Lung microvascular endothelial cell (primary cell): Measurements from ENCODE around the gene WIPI1. TPM values are rescaled to one million over a fixed set of nuclear protein-coding genes. Genes with fewer than 3 reads are reported as not detected.
A peak's percentile ranks its signal among the peaks of the same experiment; 100 is the strongest.
"Not testable (repeated sequence)": the region's sequence is repeated elsewhere in the genome, so short reads cannot be mapped to it uniquely, and the experiment has no call there.

Experiments used
- DNase-seq, 2 donors: peaks; one replicate each; pipeline versions ENCODE4 v3.0.0 to v3.0.0-alpha.2; 2010; ENCODE audit warnings: low read depth in 2 of 2
- total RNA-seq: library from RNA; depleted of rRNA; stranded (reverse); fragments of >200 nt; gene quantifications from 2 replicates; pipeline ENCODE4 v1.2.1, GENCODE V29; 2014

WIPI1 gene, protein sequence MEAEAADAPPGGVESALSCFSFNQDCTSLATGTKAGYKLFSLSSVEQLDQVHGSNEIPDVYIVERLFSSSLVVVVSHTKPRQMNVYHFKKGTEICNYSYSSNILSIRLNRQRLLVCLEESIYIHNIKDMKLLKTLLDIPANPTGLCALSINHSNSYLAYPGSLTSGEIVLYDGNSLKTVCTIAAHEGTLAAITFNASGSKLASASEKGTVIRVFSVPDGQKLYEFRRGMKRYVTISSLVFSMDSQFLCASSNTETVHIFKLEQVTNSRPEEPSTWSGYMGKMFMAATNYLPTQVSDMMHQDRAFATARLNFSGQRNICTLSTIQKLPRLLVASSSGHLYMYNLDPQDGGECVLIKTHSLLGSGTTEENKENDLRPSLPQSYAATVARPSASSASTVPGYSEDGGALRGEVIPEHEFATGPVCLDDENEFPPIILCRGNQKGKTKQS
- 49.5 and 96.8 TPM in 2 replicates for total RNA-seq

DNA sequence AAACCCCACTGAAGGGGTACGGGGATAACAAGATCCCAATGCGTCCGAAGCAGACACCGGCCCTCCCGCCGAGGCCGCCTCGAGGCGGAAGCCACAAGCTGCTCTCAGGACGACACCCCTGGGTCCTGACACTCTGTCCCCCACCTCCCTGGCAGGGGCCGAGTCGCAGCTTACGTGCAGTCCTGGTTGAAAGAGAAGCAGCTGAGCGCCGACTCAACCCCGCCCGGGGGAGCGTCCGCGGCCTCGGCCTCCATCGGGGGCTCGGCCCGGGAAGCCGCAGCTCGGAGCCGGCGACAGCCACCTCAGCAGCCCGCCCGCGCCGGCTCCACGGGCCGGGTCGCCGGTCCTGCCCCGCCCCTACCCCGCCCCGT is at the start of gene WIPI1:
Gene WIPI1, minus strand, starts transcription at position 329 of the 371 bp plus-strand sequence. Its CDS starts 75 bp downstream, at position 254.
- no peak for DNase-seq

DNA sequence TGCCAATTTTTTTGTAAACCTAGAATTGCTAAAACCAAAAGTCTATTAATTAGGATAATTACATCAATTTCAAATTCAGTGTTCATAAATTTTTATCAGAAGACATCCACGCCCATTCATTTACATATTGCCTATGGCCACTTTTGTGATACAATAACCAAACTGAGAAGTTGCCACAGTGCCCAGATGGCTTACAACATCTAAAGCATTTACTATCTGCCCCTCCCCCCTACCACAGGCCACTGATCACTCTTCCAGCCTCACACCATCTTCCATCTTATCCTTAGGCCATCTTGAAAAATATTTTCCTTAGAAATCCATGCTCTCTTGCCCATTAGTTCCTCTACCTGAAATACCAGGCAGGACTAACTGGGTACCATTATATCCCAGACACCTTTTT is 48.7 kb upstream of the WIPI1 start:
- DNase-seq, result no peak

DNA sequence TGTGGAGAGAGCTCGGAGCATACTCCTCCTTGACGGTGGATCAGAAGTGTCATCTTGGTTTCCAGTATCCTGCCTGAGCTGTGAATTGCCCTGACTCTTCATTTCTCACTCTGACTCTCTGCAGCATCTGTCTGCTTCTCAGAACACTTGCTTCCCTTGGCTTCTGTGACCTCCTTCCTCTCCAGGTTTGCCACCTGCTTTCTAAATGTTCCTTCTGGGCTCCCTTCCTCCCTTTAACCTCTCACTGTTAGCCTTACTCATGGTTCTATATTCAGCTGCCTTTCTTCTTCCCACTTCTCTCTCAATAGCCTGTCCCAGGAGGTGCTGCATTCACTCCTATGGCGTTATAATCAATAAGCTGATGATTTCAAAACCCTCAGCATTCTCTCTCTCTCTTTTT is 43.8 kb upstream of the WIPI1 start:
- no peak for DNase-seq

DNA sequence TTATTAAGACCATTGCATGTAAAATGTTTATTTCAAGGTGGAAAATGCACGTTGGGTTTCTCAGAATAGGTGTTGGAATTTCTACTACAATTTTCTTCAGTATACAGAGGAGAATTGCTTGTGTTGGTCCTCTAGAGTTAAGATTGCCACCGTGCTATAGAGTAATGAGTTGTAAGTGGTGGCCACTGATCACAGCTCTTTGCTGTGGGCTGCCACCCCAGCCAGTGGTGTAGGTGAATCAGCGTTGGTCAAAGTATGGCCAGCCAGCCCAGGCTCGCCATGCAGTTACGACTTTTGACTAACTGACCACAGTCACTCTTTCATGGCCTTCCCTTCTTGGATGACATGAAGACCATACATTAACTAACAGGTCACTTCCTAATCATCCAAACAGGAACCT is 42.3 kb upstream of the WIPI1 start:
- no peak for DNase-seq

DNA sequence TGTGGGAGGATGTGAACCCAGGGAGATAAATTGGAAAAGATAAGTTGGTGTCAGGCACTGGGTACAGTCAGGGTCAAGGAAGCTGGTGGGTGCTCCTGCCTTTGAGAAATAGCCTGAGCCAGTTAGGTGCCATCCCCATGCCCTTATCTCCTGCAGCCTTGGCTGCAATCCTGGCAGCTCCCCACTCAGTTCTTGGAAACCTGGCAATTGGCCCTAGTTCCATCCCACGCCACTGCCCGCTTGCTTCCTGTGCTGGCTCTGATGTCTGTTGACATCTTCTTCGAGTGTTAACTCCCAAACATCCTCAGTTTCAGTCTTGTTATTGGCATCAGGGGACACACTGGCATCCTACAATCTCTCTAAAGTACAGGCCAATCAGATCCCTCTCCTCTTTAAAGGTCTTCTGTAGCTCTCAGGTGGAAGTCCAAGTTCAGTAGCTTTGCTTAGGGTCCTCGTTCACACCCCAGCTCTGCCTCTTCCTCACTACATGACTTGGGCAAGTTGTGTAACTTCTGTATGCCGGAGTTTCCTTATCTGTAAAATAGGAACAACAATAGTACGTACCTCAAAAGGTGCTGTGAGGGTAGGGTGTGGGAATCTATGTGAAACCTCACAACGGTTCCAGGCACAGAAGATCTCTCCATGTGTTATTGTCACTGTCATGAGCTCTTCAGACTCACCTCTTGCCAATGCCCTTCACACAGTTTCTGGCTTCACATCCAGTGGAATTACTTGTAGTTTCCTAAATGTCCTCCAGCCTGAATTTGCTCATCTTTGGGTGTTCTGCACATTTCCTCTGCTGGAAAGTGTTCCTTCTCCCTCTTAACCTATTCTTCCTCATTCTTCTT is 41.4 kb upstream of the WIPI1 start:
- DNase-seq, result peak; percentile 14 to 54

DNA sequence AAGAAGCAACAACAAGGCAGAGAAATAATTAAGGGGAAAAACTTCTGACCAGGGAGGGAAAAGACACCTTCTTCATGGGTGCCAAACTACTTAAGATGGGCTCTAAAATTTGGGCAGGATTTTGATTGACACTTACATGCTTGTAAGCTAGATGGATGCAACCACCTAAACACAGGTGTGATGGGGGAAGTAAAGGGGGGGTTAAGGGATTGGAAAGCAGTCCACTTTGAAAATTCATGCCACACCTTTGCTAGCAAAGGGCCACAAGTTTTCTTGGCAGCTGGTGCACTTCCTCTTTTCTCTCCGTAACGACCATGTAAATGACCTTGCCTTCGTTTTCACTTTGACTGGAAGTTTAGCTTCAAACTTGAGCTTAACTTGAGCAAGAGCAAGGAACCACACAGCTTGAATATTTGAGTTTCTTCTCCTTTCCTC is 40.6 kb upstream of the WIPI1 start:
- no peak for DNase-seq

DNA sequence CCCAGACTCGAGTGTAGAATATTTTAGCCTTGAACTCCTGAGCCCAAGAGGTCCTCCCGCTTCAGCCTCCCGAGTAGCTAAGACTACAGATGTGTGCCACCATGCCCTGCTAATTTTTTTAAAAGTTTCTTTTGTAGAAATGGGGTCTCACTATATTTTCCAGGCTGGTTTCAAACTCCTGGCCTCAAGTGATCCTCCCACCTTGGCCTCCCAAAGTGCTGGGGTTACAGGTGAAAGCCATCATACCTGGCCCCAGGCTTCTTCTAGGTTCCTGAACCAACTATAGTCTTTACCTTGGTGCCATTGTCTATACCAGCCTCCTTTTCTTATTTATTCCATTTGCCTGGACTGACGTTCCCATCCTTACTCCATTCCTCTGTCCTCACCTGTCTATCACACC is 37.8 kb upstream of the WIPI1 start:
- no peak for DNase-seq

DNA sequence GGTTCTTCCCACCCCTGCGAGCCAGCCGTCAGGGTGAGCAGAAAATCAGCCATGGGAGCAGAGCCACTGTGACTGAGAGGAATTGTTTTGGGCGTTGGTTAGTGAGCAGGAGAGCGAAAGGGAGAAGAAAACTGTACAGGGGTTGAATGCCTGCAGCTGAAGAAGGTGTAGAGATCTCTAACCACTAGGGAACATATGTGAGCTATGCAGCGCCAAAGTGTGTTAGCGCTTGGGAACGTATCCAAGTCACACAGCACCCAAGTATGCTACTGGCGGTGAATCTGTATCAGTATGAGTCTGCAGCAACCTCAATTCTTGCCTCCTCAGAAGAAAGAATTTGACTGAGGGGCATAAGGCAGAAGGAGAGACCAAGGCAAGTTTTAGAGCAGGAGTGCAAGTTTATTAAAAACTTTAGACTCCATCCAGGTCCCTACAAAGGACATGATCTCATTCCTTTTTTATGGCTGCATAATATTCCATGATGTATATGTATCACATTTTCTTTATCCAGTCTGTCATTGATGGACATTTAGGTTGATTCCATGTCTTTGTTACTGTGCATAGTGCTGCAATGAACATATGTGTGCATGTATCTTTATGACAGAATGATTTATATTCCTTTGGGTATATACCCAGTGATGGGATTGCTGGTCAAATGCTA is 35.2 kb upstream of the WIPI1 start:
- not testable (repeated sequence) for DNase-seq

DNA sequence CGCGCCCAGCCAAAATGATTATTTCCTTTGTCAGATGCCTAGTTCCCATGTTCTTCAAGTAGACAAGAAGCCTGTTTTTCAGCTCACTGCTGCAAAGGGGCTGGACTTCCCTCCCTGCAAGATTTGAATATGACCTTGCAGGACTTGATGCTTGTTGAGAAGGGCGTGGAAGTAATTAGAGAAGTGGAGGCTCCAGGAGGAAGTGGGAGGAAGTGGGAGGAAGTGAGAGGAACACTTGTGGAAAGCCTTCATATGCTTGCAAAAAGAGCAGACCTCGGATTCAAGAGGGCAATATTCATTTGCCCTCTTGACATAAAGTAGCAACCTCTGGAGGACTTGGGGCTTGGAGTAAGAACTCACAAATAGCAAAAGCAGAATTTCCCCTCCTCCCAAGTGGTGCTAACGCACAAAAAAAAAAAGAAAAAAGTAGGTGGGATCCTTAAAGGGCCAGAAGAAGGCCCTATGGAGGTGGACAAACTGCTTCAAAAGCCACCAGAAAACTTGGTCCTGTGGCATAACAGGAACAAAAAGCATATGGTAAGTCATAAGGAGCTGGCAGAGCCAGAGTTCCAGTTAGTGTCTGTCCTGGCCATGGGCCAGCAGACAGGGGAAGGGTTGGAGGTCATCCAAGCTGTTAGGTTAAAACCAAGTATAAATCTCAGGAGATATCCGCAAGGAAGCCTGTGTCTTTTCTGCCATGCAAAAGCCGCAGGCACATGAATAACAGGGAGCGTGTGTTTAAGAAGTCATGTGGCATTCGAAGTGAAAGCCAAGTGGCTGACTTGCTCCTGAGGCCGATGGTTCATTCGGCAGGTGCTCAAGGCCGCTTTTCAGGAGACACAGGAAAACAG is 34.3 kb upstream of the WIPI1 start:
- DNase-seq, result peak in 1 of 2 donors; percentile 38

DNA sequence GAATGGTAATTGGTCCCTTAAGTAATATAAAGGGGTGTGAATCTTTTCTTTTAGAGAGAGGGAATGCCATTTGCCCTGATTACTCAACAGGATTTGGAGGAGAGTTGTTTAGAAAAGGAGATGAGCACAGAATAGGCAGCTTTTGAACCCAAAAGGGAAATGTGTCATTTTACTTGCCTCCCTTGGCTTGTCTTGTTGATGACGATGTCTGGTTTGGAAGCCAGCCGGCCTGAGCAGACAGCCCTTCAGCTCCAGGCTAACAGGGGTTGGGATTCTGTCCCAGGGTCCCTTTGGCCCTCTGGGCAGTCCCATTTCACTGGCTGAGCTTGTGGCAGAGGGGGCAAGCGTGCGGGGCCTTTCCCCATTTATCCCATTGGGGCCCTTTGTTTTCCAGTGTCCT is 32.6 kb upstream of the WIPI1 start:
- DNase-seq, result peak in 1 of 2 donors; percentile 31

DNA sequence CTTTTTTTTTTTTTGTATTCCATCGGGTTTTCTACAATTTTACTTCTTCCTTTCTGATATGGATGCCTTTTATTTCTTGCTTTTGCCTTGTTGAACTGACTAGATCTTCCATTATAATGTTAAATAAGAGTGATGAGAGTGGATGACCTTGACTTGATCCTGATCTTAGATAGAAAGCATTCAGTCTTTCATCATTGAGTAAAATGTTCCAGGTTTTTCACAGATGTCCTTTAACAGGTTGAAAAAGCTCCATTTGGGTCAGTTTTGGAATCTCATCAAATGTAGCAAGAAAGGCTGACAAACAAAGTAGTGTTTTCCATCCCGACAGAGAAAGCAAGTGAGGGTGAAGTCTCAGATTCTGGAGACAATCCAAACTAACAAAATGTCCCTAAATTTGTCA is 27.2 kb upstream of the WIPI1 start:
- no peak for DNase-seq

DNA sequence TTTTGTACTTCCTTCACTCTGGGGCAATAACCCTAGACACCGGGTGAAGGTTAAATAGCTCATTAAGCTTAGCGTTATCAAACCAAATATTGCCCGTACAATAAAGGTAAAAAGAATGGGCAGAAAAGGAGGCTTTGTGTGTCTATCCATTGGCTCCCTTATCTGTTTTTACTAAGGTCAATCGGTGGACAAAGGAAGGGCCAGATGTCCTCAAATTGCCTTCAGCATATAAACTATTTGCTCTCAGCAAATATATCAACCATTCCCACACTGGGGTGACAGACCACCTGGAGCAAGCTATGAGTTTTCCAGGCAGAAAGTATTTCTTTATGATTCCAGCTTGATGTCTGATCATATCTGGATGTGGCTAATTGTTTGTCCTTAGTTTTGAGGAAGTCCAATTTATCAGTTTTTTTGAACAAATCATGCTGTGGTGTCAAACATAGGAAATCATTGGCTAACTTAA is 25.3 kb upstream of the WIPI1 start:
- no peak for DNase-seq

DNA sequence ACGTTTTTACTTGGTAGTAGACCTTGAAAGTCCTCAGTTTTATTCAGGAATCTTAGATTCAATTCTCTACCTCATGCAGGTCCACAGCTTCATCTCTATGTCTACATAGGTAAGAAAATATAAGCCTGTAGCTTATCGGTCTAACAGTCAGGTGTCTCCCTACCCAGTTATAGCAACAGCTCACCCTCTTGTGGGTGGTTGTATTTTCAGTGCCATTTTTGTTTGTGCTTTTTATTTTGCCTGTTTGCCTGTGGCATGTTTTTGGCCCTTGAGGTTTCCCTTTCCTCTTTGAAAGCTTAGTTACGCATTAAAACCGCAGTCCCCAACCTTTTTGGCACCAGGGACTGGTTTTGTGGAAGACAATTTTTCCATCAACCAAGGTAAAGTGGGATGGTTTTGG is 23.6 kb upstream of the WIPI1 start:
- no peak for DNase-seq

DNA sequence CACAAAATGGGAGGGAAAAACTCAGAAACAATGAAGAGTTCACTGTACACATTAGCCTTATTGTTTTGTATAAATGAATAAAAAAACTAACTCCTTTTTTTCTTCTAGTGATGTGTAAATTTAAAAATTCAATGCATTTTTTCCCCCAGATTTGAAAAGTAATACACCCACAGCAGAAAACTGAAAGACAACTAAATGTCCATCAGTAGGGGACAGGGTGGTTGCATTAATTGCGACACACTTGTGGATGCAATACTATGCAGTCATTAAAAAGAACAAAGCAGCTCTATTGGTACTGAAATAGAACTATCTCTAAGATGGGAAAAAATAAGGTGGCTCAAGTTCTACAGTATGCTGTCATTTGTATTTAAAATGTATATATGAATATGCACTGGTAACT is 13.7 kb upstream of the WIPI1 start:
- DNase-seq, result no peak

DNA sequence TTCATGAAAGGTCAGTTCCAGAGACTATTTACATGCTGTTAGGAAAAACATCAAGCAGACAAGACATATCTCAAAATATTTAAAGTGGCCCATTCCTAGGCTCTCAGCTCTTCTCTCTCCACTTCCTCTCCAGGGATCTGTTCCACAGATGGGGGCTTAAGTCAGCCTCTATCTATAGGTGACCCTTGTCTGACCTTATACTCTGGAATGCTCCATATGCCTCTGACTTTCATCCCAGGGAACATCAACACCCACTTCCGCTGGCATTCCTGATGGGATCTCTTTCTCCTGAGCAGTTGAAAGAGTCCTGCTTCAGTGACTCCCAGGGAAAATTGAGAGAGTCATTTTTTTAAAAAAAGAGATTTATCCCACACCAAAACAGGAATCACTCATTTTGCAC is 11.5 kb upstream of the WIPI1 start:
- DNase-seq, result peak in 1 of 2 donors; percentile 28

DNA sequence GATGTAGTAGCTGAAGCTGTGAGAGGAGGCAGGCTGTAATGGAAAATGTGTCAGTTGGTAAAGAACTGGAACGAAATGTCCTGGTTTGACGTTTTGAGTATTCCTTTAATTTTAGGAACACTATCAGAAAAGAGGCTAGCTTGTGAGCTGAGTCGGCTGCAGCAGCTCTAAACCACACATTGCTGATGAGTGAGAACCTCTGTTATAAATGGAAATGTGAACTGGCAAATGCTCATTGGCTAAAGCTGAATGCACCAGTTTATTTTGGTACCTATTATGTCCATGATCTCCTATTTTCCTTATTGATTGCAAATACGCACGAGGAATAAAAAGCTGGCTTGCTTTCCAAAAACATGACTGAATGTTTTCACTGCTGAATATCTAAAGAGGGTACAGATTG is 11.0 kb upstream of the WIPI1 start:
- no peak for DNase-seq

DNA sequence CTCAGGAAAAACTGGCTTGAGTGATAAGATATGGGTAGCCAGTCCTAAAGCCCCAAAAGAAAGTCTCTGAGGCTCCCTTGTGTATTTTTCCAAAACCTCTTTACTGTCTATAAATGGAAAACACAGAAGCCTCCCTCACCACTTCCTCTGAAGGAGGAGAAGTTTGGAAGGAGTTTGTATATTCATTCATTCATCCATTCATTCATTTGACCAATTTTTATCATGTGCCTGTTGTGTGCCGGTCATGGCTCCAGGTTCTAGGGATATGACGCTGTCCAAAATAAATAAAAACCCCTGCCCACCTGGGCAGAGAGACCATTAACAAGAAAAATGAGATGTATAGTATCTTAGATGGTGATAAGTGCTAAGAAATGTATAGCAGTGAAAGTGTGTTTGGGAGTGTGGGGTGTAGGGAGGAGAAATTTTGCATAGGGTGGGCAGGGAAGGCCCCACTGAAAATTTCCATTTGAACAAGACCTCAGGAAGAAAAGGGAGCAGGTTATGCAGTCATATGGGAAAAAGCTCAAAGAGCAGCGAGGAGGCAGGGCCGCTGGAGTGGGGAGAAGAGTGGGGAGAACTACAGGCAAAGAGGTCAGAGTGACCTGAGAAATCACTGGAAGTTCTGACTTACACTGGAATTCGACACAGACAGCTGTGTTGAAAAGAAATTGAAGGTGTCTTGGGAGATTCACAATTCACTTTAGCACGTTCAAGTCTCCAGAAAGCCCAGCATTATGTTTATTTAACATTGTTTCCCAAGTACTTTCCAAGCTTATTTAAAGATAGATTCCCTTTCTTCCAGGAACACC is 6.1 kb upstream of the WIPI1 start:
- DNase-seq, result no peak

DNA sequence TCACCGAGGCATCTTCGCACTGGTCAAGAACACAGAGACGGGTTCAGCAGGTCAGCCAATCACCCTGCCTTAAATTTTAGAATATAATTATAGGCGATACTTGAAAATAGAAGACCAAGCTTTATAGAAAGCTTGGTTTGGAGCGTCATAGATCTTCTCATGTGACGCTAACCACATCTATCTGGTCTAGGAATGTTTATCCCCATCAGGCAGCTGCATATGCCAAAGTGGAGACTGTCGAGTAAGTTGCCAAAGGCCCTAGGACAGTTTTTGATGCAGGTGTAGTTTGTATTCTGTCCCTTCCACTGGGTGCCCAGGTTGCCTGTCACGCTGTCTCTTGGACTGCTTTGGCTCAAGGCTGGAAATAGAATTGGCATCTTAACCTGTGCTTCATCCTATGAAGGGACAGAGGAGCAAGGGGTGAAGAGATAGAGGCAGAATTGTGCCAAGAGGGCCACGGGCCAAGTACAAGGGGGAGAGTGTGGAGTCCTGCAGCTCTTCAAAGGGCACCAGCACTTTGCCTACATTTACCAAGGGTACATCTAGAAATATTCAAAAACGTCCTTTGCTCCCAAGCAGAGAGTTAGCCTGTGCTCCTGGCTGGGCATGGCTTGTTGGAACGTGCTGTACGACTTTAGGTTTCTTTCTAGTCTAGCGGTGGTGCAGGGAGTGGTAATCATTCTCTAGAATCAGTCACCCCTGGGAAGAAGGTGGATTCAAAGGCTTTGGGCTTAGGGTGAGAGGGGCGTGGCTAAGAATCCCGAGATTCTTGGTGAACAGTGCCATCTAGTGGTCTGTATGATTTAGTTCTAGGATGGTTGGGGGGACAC is 5.3 kb upstream of the WIPI1 start:
- DNase-seq, result peak; percentile 80 to 85

DNA sequence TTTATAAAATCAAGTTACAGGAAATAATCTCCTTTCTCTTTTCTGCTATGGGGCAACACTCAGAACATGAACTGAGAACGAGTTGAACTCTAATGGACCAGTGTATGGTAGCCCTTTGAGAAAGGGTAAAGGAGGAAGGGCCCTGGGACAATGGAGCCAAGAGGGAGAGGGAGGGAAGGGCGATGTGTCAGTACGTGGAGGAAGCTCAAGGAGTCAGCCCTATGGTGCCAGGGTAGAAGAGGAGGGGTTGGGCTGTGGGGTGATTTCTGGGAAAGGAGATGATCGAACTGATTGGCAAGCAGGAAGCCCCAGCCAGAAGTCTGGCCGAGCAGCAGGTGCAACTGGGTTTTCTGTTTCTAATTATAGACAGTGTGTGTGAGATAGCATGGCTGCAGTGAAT is 4.3 kb upstream of the WIPI1 start:
- DNase-seq, result peak in 1 of 2 donors; percentile 56
